Spleen (tissue), 13 donors: Measurements from ENCODE around the gene CIPC. TPM values are rescaled to one million over a fixed set of nuclear protein-coding genes. Genes with fewer than 3 reads are reported as not detected.

ENCODE experiments used
- DNase-seq: peaks from one replicate; pipeline ENCODE4 v3.0.0-alpha.2; 2020
- H3K27ac ChIP-seq, 8 donors: fragments of 200-600 bp; sonication (generic) in 7 of 8; 1 replicate in 4 of 8; 2 replicates in 4 of 8; pipeline versions ENCODE4 v1.5.0 to v1.8.0; 2016 to 2021; ENCODE audit warnings: inconsistent platforms in 4 of 8, mild to moderate bottlenecking in 4 of 8, moderate library complexity in 1 of 8
- H3K27me3 ChIP-seq, 7 donors: fragments of 200-600 bp; sonication (generic) in 6 of 7; replicated peaks in 1 of 7; 1 replicate in 4 of 7; 2 replicates in 3 of 7; pipeline versions ENCODE4 v1.5.0 to v1.8.0; 2016 to 2021; ENCODE audit warnings: inconsistent platforms in 3 of 7, mild to moderate bottlenecking in 1 of 7
- H3K36me3 ChIP-seq, 6 donors: fragments of 200-600 bp; sonication (generic) in 5 of 6; 1 replicate in 4 of 6; 2 replicates in 2 of 6; pipeline versions ENCODE4 v1.5.0 to v1.8.0; 2016 to 2021; ENCODE audit warnings: inconsistent platforms in 2 of 6
- H3K4me1 ChIP-seq, 6 donors: fragments of 200-600 bp; sonication (generic) in 5 of 6; 1 replicate in 3 of 6; 2 replicates in 3 of 6; pipeline versions ENCODE4 v1.5.0 to v1.8.0; 2016 to 2021; ENCODE audit warnings: inconsistent platforms in 3 of 6
- H3K4me3 ChIP-seq, 8 donors: fragments of 200-600 bp; sonication (generic) in 7 of 8; 1 replicate in 4 of 8; 2 replicates in 4 of 8; pipeline versions ENCODE4 v1.5.0 to v1.8.0; 2016 to 2021; ENCODE audit warnings: inconsistent platforms in 4 of 8, mild to moderate bottlenecking in 4 of 8, moderate library complexity in 2 of 8
- H3K9me3 ChIP-seq, 8 donors: fragments of 200-600 bp; sonication (generic) in 7 of 8; 1 replicate in 4 of 8; 2 replicates in 4 of 8; pipeline versions ENCODE4 v1.5.0 to v1.8.0; 2016 to 2021; ENCODE audit warnings: inconsistent platforms in 4 of 8
- CTCF ChIP-seq, 11 experiments: fragments of 200-600 bp in 7 of 11; fragments of 450-650 bp in 4 of 11; sonication (generic) in 4 of 11; IDR thresholded peaks in 8 of 11; conservative IDR thresholded peaks in 3 of 11; 1 replicate in 7 of 11; 2 replicates in 4 of 11; pipeline versions ENCODE4 v1.4.0 to v1.8.0; 2016 to 2021; ENCODE audit warnings: antibody characterized with exemption in 11 of 11, inconsistent platforms in 4 of 11, mild to moderate bottlenecking in 1 of 11
- POLR2A ChIP-seq, 3 donors: fragments of 450-650 bp; IDR thresholded peaks; one replicate each; pipeline ENCODE4 v1.5.1; 2017; ENCODE audit warnings: antibody characterized with exemption in 3 of 3, mild to moderate bottlenecking in 1 of 3
- POLR2AphosphoS5 ChIP-seq, 3 donors: sonication (generic); formaldehyde crosslinking; IDR thresholded peaks; one replicate each; pipeline ENCODE4 v1.5.1; 2017; ENCODE audit warnings: antibody characterized with exemption in 3 of 3
- WGBS, 5 donors: extraction: QIAGEN DNeasy Blood & Tissue Kit in 3 of 5; methylation state at CpG; one replicate each; pipeline versions ENCODE4 v1.1.5 to v1.1.7; 2013 to 2018; 5-methylcytosine and 5-hydroxymethylcytosine counted together
- intact Hi-C: fragments of 100-400 bp; cut with DNase I; formaldehyde crosslinking; loops from one replicate; pipeline ENCODE4 v1.15.0; 2023; ENCODE audit warnings: low total_unique reads
- long read RNA-seq, 2 donors: transcript quantifications; one replicate each; lab custom pipeline, GENCODE V29; 2026
- polyA plus RNA-seq, 3 donors: library from polyadenylated mRNA; stranded (reverse); fragments of 200-250 nt; gene quantifications; one replicate each; pipeline ENCODE4 v1.2.1, GENCODE V29; 2013
- total RNA-seq, 7 donors: library from RNA; depleted of rRNA in 3 of 7; stranded (reverse); fragments of >200 nt in 3 of 7; fragmentation: NEBNext Ultra II Directional in 4 of 7; extraction: Animal tissue kit (Norgen Biotek cat#: 25700) in 4 of 7; gene quantifications; one replicate each; pipeline versions ENCODE4 v1.1.0 to v1.2.1, GENCODE V29; 2016 to 2021
- donor health status: healthy with polysubstance abuse.
- donor health status: DM: no; HTN: no; CAD: no; lungs with moderate emphysema.
- donor health status: DM: no; HTN: no; CAD: no.
- donor health status: Bipolar disorder and iron deficiency.
- donor health status: healthy.
- donor health status: DM: no; HTN: no; CAD: no.
- donor health status: DM: yes; HTN: yes; CAD: no.

CIPC gene
- total RNA-seq (10 to 100 TPM; 14.9 to 33.8 (median 24.7) TPM), polyA plus RNA-seq (1 to 10 TPM; 4.2 to 9.6 (median 5.1) TPM)
- long read RNA-seq, donor 1, full-length matches to known transcripts, result 2 of 2 reads
- long read RNA-seq, donor 1, partial matches to known transcripts, result 0 of 2 reads
- long read RNA-seq, donor 1, other reads (novel, unspliced or antisense), result 0 of 2 reads
- long read RNA-seq, donor 2, full-length matches to known transcripts, result 4 of 4 reads
- long read RNA-seq, donor 2, partial matches to known transcripts, result 0 of 4 reads
- long read RNA-seq, donor 2, other reads (novel, unspliced or antisense), result 0 of 4 reads

DNA sequence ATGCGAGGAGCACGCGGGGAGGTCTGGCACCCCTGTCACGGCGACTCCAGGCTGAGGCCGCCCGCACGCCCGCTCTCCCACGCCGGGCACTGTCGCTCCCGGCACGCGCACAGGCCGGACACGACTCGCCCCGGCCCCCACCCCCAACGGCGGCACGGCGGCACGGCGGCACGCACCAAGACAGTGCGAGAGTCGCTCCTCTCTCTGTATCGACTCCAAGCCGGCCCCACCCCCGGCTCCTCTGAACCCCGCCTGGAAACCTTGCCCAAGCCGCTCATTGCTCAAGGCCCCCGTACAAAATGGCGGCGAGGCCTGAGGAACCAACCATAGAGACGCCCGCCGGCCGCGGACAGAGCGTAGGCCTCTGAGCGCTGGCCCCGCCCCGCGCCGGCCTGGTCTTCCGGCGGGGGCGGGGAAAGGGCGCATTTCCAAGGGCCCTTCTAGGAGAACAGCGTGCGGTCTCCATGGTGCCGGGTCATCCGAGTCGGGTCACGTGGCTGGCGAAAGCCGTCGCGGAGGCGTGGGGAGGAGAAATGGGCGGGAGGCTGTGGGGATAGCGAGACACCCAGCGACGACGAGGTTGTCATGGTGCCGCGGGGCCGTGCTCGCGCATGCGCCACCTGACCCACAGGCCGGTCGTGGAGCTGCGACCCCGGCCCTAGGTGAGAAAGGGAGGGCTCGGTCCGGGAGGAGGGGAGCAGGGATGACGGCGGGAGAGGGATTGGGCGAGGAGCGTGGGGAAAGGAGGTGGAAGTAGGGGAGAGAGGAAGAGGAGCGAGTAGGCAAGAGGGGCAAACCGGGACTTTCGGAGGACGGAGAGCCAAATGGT is at the start of gene CIPC:
Gene CIPC (plus strand): TSS at position 559 of the 829 bp plus-strand sequence. CDS start 7,451 bp downstream, outside the sequence.
- intact Hi-C loops, result no loop called here
- H3K27ac ChIP-seq, result peak within 1 kb of the TSS; percentile 93 to 99 (median 96)
- H3K4me3 ChIP-seq, result peak within 1 kb of the TSS; percentile 64 to 81 (median 73)
- H3K36me3 ChIP-seq, result no peaks in the 10 kb centered on the region
- no peaks in the 10 kb centered on the region for H3K9me3 ChIP-seq
- H3K4me1 ChIP-seq, result peaks cover 22 to 81% (median 54%) of the 10 kb centered on the region in 6 donors
- TF ChIP-seq POLR2A (IDR thresholded peaks at IDR 0.05) (peak in 2 of 3 donors; percentile 44 to 87), CTCF (IDR thresholded peaks at IDR 0.05 in 8 of 11, conservative IDR thresholded peaks at IDR 0.05 in 3 of 11) (peak in 6 of 11 experiments; percentile 7 to 51 (median 26)), POLR2AphosphoS5 (IDR thresholded peaks at IDR 0.05) (peak; percentile 82 to 93 (median 91))
- 0 to 2% (median 1%) methylated on average over 64 to 87 of the region's 87 CpGs for WGBS, 5 donors
- DNase-seq, result peak; percentile 100
- H3K27me3 ChIP-seq, result no peaks in the 10 kb centered on the region

DNA sequence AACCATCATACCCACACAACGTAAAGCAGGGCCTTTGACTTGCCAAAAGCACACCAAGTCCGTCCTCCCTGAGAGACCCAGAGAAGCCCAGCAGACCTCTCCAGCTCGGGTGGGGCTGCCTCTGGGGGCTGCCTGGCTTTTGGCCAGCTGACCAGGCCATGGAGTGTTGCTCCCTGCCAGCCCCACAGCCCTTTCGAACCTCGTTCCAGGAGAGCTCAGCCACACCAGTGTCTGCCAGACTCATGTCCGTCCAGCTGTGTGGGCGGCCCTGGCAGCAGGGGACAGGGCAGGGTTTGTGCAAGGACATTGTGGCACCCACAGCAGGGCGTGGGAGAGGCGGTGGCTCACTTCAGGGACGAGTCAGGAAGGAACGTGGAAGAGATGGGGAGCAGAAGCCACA is 46.9 kb upstream of the CIPC start:
- Histone ChIP-seq H3K4me1 (peaks cover 0 to 59% (median 32%) of the 10 kb centered on the region in 6 donors), H3K27ac (peak overlapping the region in 7 of 8 donors; percentile 24 to 83 (median 79)), H3K36me3 (no peaks in the 10 kb centered on the region), H3K4me3 (no peak overlapping the region), H3K27me3 (no peaks in the 10 kb centered on the region), H3K9me3 (peaks cover 0 to 6% (median 5%) of the 10 kb centered on the region in 8 donors)
- TF ChIP-seq POLR2A (IDR thresholded peaks at IDR 0.05) (no peak), POLR2AphosphoS5 (IDR thresholded peaks at IDR 0.05) (peak; percentile 81 to 90 (median 89)), CTCF (IDR thresholded peaks at IDR 0.05 in 8 of 11, conservative IDR thresholded peaks at IDR 0.05 in 3 of 11) (no peak)
- intact Hi-C loops, result no loop called here
- DNase-seq, result peak; percentile 89
- WGBS, 5 donors, result 45 to 71% (median 53%) methylated on average over 11 of the region's 11 CpGs

DNA sequence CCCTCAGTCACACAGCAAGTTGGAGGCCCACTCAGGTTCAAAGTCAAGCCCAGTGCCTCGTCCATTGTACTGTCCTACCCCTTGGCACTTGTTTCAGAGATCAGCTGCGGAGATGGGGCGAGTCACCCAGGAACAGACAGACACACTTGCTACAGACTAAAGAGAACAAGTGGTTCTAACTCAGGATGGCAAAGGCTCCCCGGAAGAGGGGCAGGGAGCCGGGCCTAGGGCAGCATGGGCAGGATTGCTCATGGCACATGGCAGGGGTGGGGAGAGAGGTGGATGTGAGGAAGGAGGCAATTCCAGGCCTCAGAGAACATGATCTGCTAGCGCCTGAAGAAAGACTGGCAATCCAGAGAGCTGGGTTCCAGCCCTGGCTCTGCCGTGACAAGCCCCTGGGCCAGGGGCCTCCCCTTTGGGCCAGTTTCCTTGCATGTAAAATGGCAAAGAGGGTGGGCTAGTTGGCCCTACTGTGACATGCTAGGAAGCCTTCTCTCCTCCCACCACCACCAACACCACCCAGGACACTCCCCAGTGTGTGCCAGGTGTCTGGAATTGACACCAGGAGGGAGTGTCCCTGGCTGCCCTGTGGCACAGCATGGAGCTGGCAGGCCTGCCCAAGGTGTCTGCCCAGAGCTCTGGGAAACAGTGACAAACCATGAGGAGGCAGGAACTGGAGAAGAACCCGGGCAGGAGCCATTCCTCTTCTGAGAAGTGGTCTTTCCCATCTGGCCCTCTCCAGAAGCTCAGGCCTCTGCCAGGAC is 45.6 kb upstream of the CIPC start:
- H3K27ac ChIP-seq, result peak overlapping the region in 7 of 8 donors; percentile 5 to 83 (median 77)
- no peak for TF ChIP-seq POLR2AphosphoS5 (IDR thresholded peaks at IDR 0.05)
- no peak for DNase-seq
- H3K36me3 ChIP-seq, result no peaks in the 10 kb centered on the region
- peaks cover 0 to 10% (median 9%) of the 10 kb centered on the region in 8 donors for H3K9me3 ChIP-seq
- intact Hi-C loops, result loop anchor here (2.0 kb wide), 1 partner anchor 140 kb away; no protein-coding TSS in a partner anchor
- 87 to 91% (median 89%) methylated on average over 8 of the region's 8 CpGs for WGBS, 5 donors
- H3K4me3 ChIP-seq, result no peak overlapping the region
- no peaks in the 10 kb centered on the region for H3K27me3 ChIP-seq
- H3K4me1 ChIP-seq, result peaks cover 0 to 45% (median 22%) of the 10 kb centered on the region in 6 donors
